ENCODE data around the gene SERPINA4. TPM values are rescaled to one million over a fixed set of nuclear protein-coding genes. Genes with fewer than 3 reads are reported as not detected.
"Not testable (repeated sequence)": the region's sequence is repeated elsewhere in the genome, so short reads cannot be mapped to it uniquely, and the experiment has no call there.

The SERPINA4 gene
- total RNA-seq, 1 experiment from 2014 or later, result not detected

DNA sequence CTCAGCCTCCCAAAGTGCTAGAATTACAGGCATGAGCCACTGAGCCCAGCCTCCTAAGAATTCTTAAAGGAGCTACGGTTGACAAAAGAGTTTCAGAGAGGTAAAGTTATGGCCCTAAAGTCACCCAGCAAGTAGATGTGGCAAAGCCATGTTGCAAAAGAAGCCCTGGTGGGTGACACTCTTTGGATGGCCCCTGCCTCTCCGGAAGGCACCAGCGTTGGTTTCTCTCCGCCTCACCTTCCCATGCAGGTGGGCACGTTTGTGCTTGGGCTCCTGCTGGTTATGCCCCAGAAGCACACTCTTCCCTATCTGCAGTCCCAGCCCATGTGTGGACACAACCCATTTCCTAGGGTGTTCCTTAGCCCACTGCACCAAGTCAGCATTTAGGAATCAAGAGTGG is 41.5 kb downstream of the SERPINA4 start:
- intact Hi-C loops (cut with micrococcal nuclease; ENCODE audit: unreplicated experiment), result no loop called here
- POLR2A ChIA-PET (ENCODE audit: unreplicated experiment), result no interaction called here
- CTCF ChIA-PET, result no interaction called here
- Histone ChIP-seq H3K9me3 (ENCODE audit: insufficient read depth, low read depth) (no peaks in the 10 kb centered on the region), H3K4me1 (replicated peaks; ENCODE audit: insufficient read depth) (no peaks in the 10 kb centered on the region; the same call in 1 of the 2 replicates), H4K20me1 (ENCODE audit: insufficient read depth) (no peaks in the 10 kb centered on the region), H3F3A (ENCODE audit: insufficient read depth, low read depth) (no peaks in the 10 kb centered on the region), H3K36me3 (ENCODE audit: low read depth) (no peaks in the 10 kb centered on the region), H3K9me2 (ENCODE audit: insufficient read depth) (no peaks in the 10 kb centered on the region), H3K27me3 (ENCODE audit: insufficient read depth, low read depth) (no peaks in the 10 kb centered on the region), H2AFZ (no peak overlapping the region), H3K4me3 (no peak overlapping the region), H3K27ac (no peak overlapping the region), H3K4me2 (no peak overlapping the region), H3K79me2 (ENCODE audit: low read depth) (no peaks in the 10 kb centered on the region)
- TF ChIP-seq, protein P1, sequence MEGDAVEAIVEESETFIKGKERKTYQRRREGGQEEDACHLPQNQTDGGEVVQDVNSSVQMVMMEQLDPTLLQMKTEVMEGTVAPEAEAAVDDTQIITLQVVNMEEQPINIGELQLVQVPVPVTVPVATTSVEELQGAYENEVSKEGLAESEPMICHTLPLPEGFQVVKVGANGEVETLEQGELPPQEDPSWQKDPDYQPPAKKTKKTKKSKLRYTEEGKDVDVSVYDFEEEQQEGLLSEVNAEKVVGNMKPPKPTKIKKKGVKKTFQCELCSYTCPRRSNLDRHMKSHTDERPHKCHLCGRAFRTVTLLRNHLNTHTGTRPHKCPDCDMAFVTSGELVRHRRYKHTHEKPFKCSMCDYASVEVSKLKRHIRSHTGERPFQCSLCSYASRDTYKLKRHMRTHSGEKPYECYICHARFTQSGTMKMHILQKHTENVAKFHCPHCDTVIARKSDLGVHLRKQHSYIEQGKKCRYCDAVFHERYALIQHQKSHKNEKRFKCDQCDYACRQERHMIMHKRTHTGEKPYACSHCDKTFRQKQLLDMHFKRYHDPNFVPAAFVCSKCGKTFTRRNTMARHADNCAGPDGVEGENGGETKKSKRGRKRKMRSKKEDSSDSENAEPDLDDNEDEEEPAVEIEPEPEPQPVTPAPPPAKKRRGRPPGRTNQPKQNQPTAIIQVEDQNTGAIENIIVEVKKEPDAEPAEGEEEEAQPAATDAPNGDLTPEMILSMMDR (conservative IDR thresholded peaks at IDR 0.05), result no peak
- BruUV-seq (replicated peaks), result no TSS peak
- DNase-seq, result no peak

GRCh38 chr14:94605361-94605760 is 44.1 kb downstream of the SERPINA4 start:
- TF ChIP-seq, protein P1 (conservative IDR thresholded peaks at IDR 0.05), result no peak
- TF ChIP-seq EZH2 (IDR thresholded peaks at IDR 0.05; ENCODE audit: low read depth), result no peak
- no peaks in the 10 kb centered on the region for H3K36me3 ChIP-seq (ENCODE audit: low read depth)
- H3K79me2 ChIP-seq (ENCODE audit: low read depth), result no peaks in the 10 kb centered on the region
- no peaks in the 10 kb centered on the region for H3K4me1 ChIP-seq (replicated peaks; ENCODE audit: insufficient read depth)
- H3K27ac ChIP-seq, result no peak overlapping the region
- intact Hi-C loops (cut with micrococcal nuclease; ENCODE audit: unreplicated experiment), result no loop called here
- no peak overlapping the region for H2AFZ ChIP-seq
- no TSS peak for BruUV-seq (replicated peaks)
- CTCF ChIA-PET, result no interaction called here
- no peaks in the 10 kb centered on the region for H3K27me3 ChIP-seq (ENCODE audit: insufficient read depth, low read depth)
- H3K9me3 ChIP-seq (ENCODE audit: insufficient read depth, low read depth), result no peaks in the 10 kb centered on the region
- no peaks in the 10 kb centered on the region for H4K20me1 ChIP-seq (ENCODE audit: insufficient read depth)
- H3K4me2 ChIP-seq, result no peak overlapping the region
- no peak overlapping the region for H3K4me3 ChIP-seq
- DNase-seq, result no peak
- no peaks in the 10 kb centered on the region for H3K9me2 ChIP-seq (ENCODE audit: insufficient read depth)
- H3F3A ChIP-seq (ENCODE audit: insufficient read depth, low read depth), result no peaks in the 10 kb centered on the region
- POLR2A ChIA-PET (ENCODE audit: unreplicated experiment), result no interaction called here

- DNase-seq; H3K36me3 ChIP-seq (ENCODE audit: low read depth); H2AFZ ChIP-seq; H3K4me1 ChIP-seq (replicated peaks; ENCODE audit: insufficient read depth); H3F3A ChIP-seq (ENCODE audit: insufficient read depth, low read depth); H3K4me2 ChIP-seq; H3K9me2 ChIP-seq (ENCODE audit: insufficient read depth); H3K79me2 ChIP-seq (ENCODE audit: low read depth); H4K20me1 ChIP-seq (ENCODE audit: insufficient read depth); CTCF ChIA-PET; intact Hi-C loops (cut with micrococcal nuclease; ENCODE audit: unreplicated experiment); H3K27ac ChIP-seq; BruUV-seq (replicated peaks); POLR2A ChIA-PET (ENCODE audit: unreplicated experiment); H3K4me3 ChIP-seq; H3K27me3 ChIP-seq (ENCODE audit: insufficient read depth, low read depth); H3K9me3 ChIP-seq (ENCODE audit: insufficient read depth, low read depth): not testable (repeated sequence)
Measured at GRCh38 chr14:94608966-94609365, 47.7 kb downstream of the SERPINA4 start.

GRCh38 chr14:94611179-94611578 is 49.9 kb downstream of the SERPINA4 start:
- Histone ChIP-seq H3F3A (ENCODE audit: insufficient read depth, low read depth) (no peaks in the 10 kb centered on the region), H2AFZ (no peak overlapping the region), H3K9me2 (ENCODE audit: insufficient read depth) (no peaks in the 10 kb centered on the region), H3K27me3 (ENCODE audit: insufficient read depth, low read depth) (no peaks in the 10 kb centered on the region), H3K4me2 (no peak overlapping the region), H3K9me3 (ENCODE audit: insufficient read depth, low read depth) (no peaks in the 10 kb centered on the region), H3K4me3 (no peak overlapping the region), H3K27ac (no peak overlapping the region), H3K4me1 (replicated peaks; ENCODE audit: insufficient read depth) (no peaks in the 10 kb centered on the region), H4K20me1 (ENCODE audit: insufficient read depth) (no peaks in the 10 kb centered on the region), H3K79me2 (ENCODE audit: low read depth) (no peaks in the 10 kb centered on the region), H3K36me3 (ENCODE audit: low read depth) (no peaks in the 10 kb centered on the region)
- BruUV-seq (replicated peaks), result no TSS peak
- no peak for DNase-seq
- CTCF ChIA-PET, result no interaction called here
- intact Hi-C loops (cut with micrococcal nuclease; ENCODE audit: unreplicated experiment), result no loop called here
- TF ChIP-seq, protein P1 (conservative IDR thresholded peaks at IDR 0.05), result no peak
- TF ChIP-seq EZH2 (IDR thresholded peaks at IDR 0.05; ENCODE audit: low read depth), result no peak
- POLR2A ChIA-PET (ENCODE audit: unreplicated experiment), result no interaction called here

Measured in PC-9 (cell line).